Neural cell (in vitro differentiated cells): ENCODE data around the gene LZTS2.

Source experiments
- CTCF ChIP-seq: fragments of 450-650 bp; IDR thresholded peaks from 2 replicates; pipeline ENCODE4 v1.5.1; 2014; ENCODE audit warnings: antibody characterized with exemption, mild to moderate bottlenecking, moderate library complexity; ENCODE audit not compliant: poor library complexity, severe bottlenecking
- EZH2 ChIP-seq: fragments of 200-600, 300-800 bp; shearing (Covaris generic), sonication (generic); IDR thresholded peaks from 2 replicates; pipeline ENCODE4 v1.6.1; 2014; ENCODE audit warnings: antibody characterized with exemption, low read length, borderline replicate concordance, mild to moderate bottlenecking; ENCODE audit not compliant: insufficient read depth, poor library complexity, severe bottlenecking
- POLR2AphosphoS5 ChIP-seq: IDR thresholded peaks from 2 replicates; pipeline ENCODE4 v1.6.1; 2012
- RAD21 ChIP-seq: fragments of 450-650 bp; conservative IDR thresholded peaks from 2 replicates; pipeline ENCODE4 v1.6.1; 2014; ENCODE audit warnings: antibody characterized with exemption, mild to moderate bottlenecking, moderate library complexity

GRCh38 chr10:100969187-100970075, 30.2 kb upstream of the LZTS2 start, which contains the start of gene SEMA4G:
- peak; percentile 61 for TF ChIP-seq CTCF
- TF ChIP-seq EZH2, result no peak
- no peak for TF ChIP-seq RAD21
- peak; percentile 50 for TF ChIP-seq POLR2AphosphoS5
